Vagina (tissue), 2 donors: ENCODE data around the gene EPS15.

ENCODE experiments used
- CTCF ChIP-seq, 3 experiments: fragments of 450-650 bp in 2 of 3; fragments of 200-600 bp in 1 of 3; sonication (generic) in 1 of 3; IDR thresholded peaks; one replicate each; pipeline ENCODE4 v1.5.1; 2017 to 2019; ENCODE audit warnings: antibody characterized with exemption in 3 of 3, mild to moderate bottlenecking in 2 of 3, moderate library complexity in 2 of 3
- POLR2A ChIP-seq, 2 donors: fragments of 450-650 bp; IDR thresholded peaks; one replicate each; pipeline ENCODE4 v1.6.1; 2017; ENCODE audit warnings: antibody characterized with exemption in 2 of 2, mild to moderate bottlenecking in 2 of 2, moderate library complexity in 2 of 2
- POLR2AphosphoS5 ChIP-seq, 2 donors: sonication (generic); formaldehyde crosslinking; IDR thresholded peaks; one replicate each; pipeline ENCODE4 v1.9.0; 2017; ENCODE audit warnings: antibody characterized with exemption in 2 of 2, mild to moderate bottlenecking in 2 of 2, low read depth in 1 of 2; ENCODE audit not compliant: insufficient read depth in 1 of 2

- no peak for TF ChIP-seq POLR2A (IDR thresholded peaks at IDR 0.05)
- no peak for TF ChIP-seq CTCF (IDR thresholded peaks at IDR 0.05)
- no peak for TF ChIP-seq POLR2AphosphoS5 (IDR thresholded peaks at IDR 0.05; ENCODE audit: insufficient read depth in 1 of 2, low read depth in 1 of 2)
These were observed 175.4 kb downstream of the EPS15 start for GRCh38 chr1:51343624-51344023.
